ENCODE measurements around the gene RRBP1. TPM values are rescaled to one million over a fixed set of nuclear protein-coding genes. Genes with fewer than 3 reads are reported as not detected.
A peak's percentile ranks its signal among the peaks of the same experiment; 100 is the strongest.

RRBP1 gene
- total RNA-seq, 2 donors from 2014 or later = 402 to 509 TPM

GRCh38 chr20:17685168-17685567 is 3.1 kb upstream of the RRBP1 start:
- Histone ChIP-seq H3K27me3 (no peaks in the 10 kb centered on the region), H3K9me3 (no peaks in the 10 kb centered on the region), H3K4me3 (no peak overlapping the region), H3K4me1 (peaks cover 8% of the 10 kb centered on the region), H3K27ac (no peak overlapping the region), H3K36me3 (no peaks in the 10 kb centered on the region), H3K9ac (ENCODE audit: low read depth in 2 of 2, low read length in 2 of 2) (no peak overlapping the region)
- TF ChIP-seq CTCF (IDR thresholded peaks at IDR 0.05) = no peak
- peak; percentile 69 for DNase-seq
- intact Hi-C loops (cut with DNase I) = no loop called here

- intact Hi-C loops (cut with DNase I) = loop anchor here (5.0 kb wide), 1 partner anchor 213 kb away; no protein-coding TSS in a partner anchor
- peak; percentile 59 for DNase-seq
- Histone ChIP-seq H3K4me1 (peaks cover 17% of the 10 kb centered on the region), H3K27ac (peak overlapping the region; percentile 32), H3K27me3 (no peaks in the 10 kb centered on the region), H3K36me3 (no peaks in the 10 kb centered on the region), H3K9me3 (no peaks in the 10 kb centered on the region), H3K4me3 (no peak overlapping the region), H3K9ac (ENCODE audit: low read depth in 2 of 2, low read length in 2 of 2) (peak overlapping the region in 1 of 2 donors; percentile 27)
- TF ChIP-seq CTCF (IDR thresholded peaks at IDR 0.05) = no peak
These were observed 2.2 kb upstream of the RRBP1 start for GRCh38 chr20:17684077-17684888.

DNA sequence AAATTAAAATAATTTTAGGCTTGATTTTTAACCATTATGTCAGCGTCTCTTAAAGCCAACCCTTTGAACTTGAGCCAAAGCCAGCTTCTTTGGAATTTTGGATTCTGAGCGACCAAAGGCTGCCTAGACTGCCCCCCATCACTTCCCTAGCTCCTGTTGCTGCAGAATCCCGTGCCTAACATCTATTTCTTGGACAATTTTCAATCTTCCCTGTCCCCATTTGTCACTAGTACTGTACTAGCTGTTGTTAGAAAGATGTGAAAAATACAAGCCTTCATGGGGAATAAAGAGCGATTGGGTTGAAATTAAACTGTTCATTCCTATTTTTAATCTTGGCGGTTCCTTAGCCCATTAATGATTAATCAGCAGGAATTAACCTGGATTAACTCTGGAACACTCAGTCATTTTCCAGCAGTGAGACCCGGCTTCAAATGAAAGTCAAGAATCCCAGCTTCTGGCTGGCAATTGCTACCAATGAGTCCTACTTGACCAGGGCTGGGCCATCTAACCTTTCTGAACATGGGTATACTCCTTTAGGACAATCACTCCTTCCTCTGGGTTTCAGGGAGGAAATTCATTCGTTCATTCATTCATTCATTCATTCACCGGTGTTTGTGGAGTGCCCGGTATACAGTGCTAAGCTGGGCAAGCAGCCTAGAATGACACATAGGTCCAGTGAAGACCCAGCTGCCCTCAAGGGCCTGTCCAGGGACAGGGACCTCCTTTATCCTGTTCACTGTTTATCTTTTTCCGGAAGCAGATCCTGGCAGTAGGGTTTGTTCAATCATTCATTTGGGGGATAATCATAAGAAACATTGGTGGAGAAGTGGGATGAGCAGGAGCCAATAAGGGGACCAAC is 1.4 kb upstream of the RRBP1 start:
- Histone ChIP-seq H3K36me3 (no peaks in the 10 kb centered on the region), H3K4me1 (peaks cover 17% of the 10 kb centered on the region), H3K9me3 (no peaks in the 10 kb centered on the region), H3K27ac (peak overlapping the region; percentile 18), H3K27me3 (no peaks in the 10 kb centered on the region), H3K9ac (ENCODE audit: low read depth in 2 of 2, low read length in 2 of 2) (peak overlapping the region in 1 of 2 donors; percentile 62), H3K4me3 (no peak overlapping the region)
- intact Hi-C loops (cut with DNase I) = loop anchor here (5.0 kb wide), 1 partner anchor 214 kb away; no protein-coding TSS in a partner anchor
- no peak for TF ChIP-seq CTCF (IDR thresholded peaks at IDR 0.05)
- no peak for DNase-seq

GRCh38 chr20:17682889-17683198 is 802 bp upstream of the RRBP1 start:
- Histone ChIP-seq H3K9me3 (no peaks in the 10 kb centered on the region), H3K36me3 (no peaks in the 10 kb centered on the region), H3K27ac (peak overlapping the region; percentile 83), H3K27me3 (no peaks in the 10 kb centered on the region), H3K4me1 (peaks cover 17% of the 10 kb centered on the region), H3K4me3 (peak overlapping the region; percentile 74), H3K9ac (ENCODE audit: low read depth in 2 of 2, low read length in 2 of 2) (peak overlapping the region; percentile 62 to 65)
- no peak for DNase-seq
- no peak for TF ChIP-seq CTCF (IDR thresholded peaks at IDR 0.05)
- intact Hi-C loops (cut with DNase I) = loop anchor here (5.0 kb wide), 1 partner anchor 214 kb away; no protein-coding TSS in a partner anchor

DNA sequence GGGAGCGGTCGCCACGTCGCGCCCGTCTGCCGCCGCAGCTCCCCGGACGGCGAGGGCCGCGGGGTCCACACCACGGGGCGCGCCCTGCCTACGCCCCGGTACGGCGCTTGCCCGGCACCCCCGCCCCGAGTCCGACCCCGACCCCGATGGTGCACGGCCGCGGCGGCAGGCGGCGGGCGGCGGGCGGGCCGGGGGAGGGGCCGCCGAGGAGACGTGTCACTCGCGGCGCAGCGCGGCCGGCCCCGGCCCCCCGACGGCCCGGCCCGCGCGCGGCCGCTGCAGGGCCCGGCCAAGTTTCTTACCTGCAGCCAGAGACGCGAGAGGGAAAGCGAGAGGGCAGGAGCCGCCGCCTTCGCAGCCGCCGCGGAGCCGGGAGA is 328 bp downstream of the RRBP1 start:
- TF ChIP-seq CTCF (IDR thresholded peaks at IDR 0.05) = no peak
- DNase-seq = no peak
- Histone ChIP-seq H3K9ac (ENCODE audit: low read depth in 2 of 2, low read length in 2 of 2) (peak overlapping the region; percentile 53 to 98), H3K36me3 (no peaks in the 10 kb centered on the region), H3K4me3 (peak overlapping the region; percentile 74), H3K27ac (peak overlapping the region; percentile 90), H3K9me3 (no peaks in the 10 kb centered on the region), H3K27me3 (no peaks in the 10 kb centered on the region), H3K4me1 (peaks cover 17% of the 10 kb centered on the region)
- intact Hi-C loops (cut with DNase I) = loop anchor here (5.0 kb wide), 1 partner anchor 216 kb away; no protein-coding TSS in a partner anchor

All from colonic mucosa (tissue), 4 donors.